IMR-90 (cell line): ENCODE measurements around the gene PRPF8. TPM values are rescaled to one million over a fixed set of nuclear protein-coding genes. Genes with fewer than 3 reads are reported as not detected.

Experiments
- ATAC-seq: fragments of 200-7000 bp; cut with Tn5 transposase; 2 replicates; pipeline ENCODE4 v1.9.1; 2020; ENCODE audit warnings: low read depth, mild to moderate bottlenecking, moderate library complexity
- BruUV-seq: library from RNA; stranded (reverse); fragments of 400-500 nt; replicated peaks from 2 replicates; lab custom pipeline; 2021; lab: Mats Ljungman, UMichigan
- CTCF ChIA-PET: fragments of 300-600 bp; formaldehyde crosslinking; extraction: SDS; loops from one replicate; lab custom pipeline; 2021; ENCODE audit warnings: antibody characterized with exemption; lab: Yijun Ruan, JAX
- POLR2A ChIA-PET: fragments of 300-600 bp; sonication (Branson Sonifier 250); formaldehyde crosslinking; loops from one replicate; lab custom pipeline; 2022; ENCODE audit warnings: antibody characterized with exemption; ENCODE audit not compliant: unreplicated experiment; lab: Charles Lee
- DNase-seq: peaks from one replicate; pipeline ENCODE4 v3.0.0; 2013
- H2AFZ ChIP-seq: replicated peaks from 2 replicates; pipeline ENCODE3; 2013; ENCODE audit warnings: low read length, mild to moderate bottlenecking; ENCODE audit not compliant: poor library complexity
- H2AK5ac ChIP-seq: 2 replicates; pipeline ENCODE4 v1.6.1; 2013; ENCODE audit warnings: low read depth, low read length, inconsistent platforms
- H2AK9ac ChIP-seq: replicated peaks from 2 replicates; pipeline ENCODE3; 2013; ENCODE audit warnings: mild to moderate bottlenecking, low read depth, low read length, moderate library complexity; ENCODE audit not compliant: poor library complexity
- H2BK120ac ChIP-seq: 2 replicates; pipeline ENCODE4 v1.6.1; 2013; ENCODE audit warnings: low read depth, low read length, inconsistent platforms
- H2BK15ac ChIP-seq: 3 replicates; pipeline ENCODE4 v1.6.1; 2013; ENCODE audit warnings: low read depth, low read length, inconsistent platforms
- H2BK20ac ChIP-seq: 2 replicates; pipeline ENCODE4 v1.6.1; 2013; ENCODE audit warnings: low read depth, mild to moderate bottlenecking, inconsistent platforms, low read length, moderate library complexity
- H2BK5ac ChIP-seq: 2 replicates; pipeline ENCODE4 v1.6.1; 2013; ENCODE audit warnings: mild to moderate bottlenecking, low read depth, low read length, inconsistent platforms; ENCODE audit not compliant: poor library complexity, severe bottlenecking
- H3K14ac ChIP-seq: replicated peaks from 2 replicates; pipeline ENCODE4 v1.6.1; 2013; ENCODE audit warnings: low read depth, low read length, inconsistent platforms
- H3K18ac ChIP-seq: 2 replicates; pipeline ENCODE4 v1.6.1; 2013; ENCODE audit warnings: low read depth, low read length, control low read depth
- H3K23ac ChIP-seq: 2 replicates; pipeline ENCODE4 v1.6.1; 2013; ENCODE audit warnings: low read depth, low read length, inconsistent platforms
- H3K27ac ChIP-seq: 2 replicates; pipeline ENCODE4 v1.5.1; 2013; ENCODE audit warnings: mild to moderate bottlenecking, control low read depth, low read length; ENCODE audit not compliant: insufficient read depth
- H3K27me3 ChIP-seq: 2 replicates; pipeline ENCODE4 v1.6.1; 2013; ENCODE audit warnings: low read length; ENCODE audit not compliant: control insufficient read depth, insufficient read depth
- H3K36me3 ChIP-seq: 2 replicates; pipeline ENCODE4 v1.6.1; 2013; ENCODE audit warnings: low read length, mixed read lengths; ENCODE audit not compliant: control insufficient read depth, insufficient read depth
- H3K4ac ChIP-seq: 2 replicates; pipeline ENCODE4 v1.6.1; 2013; ENCODE audit warnings: low read depth, low read length, inconsistent platforms
- H3K4me1 ChIP-seq: 2 replicates; pipeline ENCODE4 v1.6.1; 2013; ENCODE audit warnings: low read length, mixed read lengths; ENCODE audit not compliant: control insufficient read depth, insufficient read depth
- H3K4me2 ChIP-seq: 2 replicates; pipeline ENCODE4 v1.6.1; 2013; ENCODE audit warnings: low read depth, mild to moderate bottlenecking, control low read depth, low read length, moderate library complexity
- H3K4me3 ChIP-seq: 2 replicates; pipeline ENCODE4 v1.5.1; 2013; ENCODE audit warnings: low read depth, mild to moderate bottlenecking, control low read depth, low read length, moderate library complexity; ENCODE audit not compliant: insufficient read depth
- H3K56ac ChIP-seq: 2 replicates; pipeline ENCODE4 v1.6.1; 2013; ENCODE audit warnings: low read length, inconsistent platforms; ENCODE audit not compliant: insufficient read depth; ENCODE audit errors: extremely low read depth
- H3K79me1 ChIP-seq, 2 experiments: 2 replicates each; pipeline ENCODE4 v1.6.1; 2013; ENCODE audit warnings: low read length in 2 of 2, inconsistent platforms in 1 of 2, low read depth in 1 of 2
- H3K9ac ChIP-seq: 2 replicates; pipeline ENCODE4 v1.6.1; 2013; ENCODE audit warnings: low read depth, low read length, control low read depth
- H3K9me1 ChIP-seq: 2 replicates; pipeline ENCODE4 v1.6.1; 2013; ENCODE audit warnings: low read length, inconsistent platforms; ENCODE audit not compliant: insufficient read depth
- H3K9me3 ChIP-seq: 2 replicates; pipeline ENCODE4 v1.6.1; 2013; ENCODE audit warnings: low read length; ENCODE audit not compliant: control insufficient read depth, insufficient read depth
- H4K20me1 ChIP-seq: 2 replicates; pipeline ENCODE4 v1.6.1; 2013; ENCODE audit warnings: low read length, inconsistent platforms; ENCODE audit not compliant: insufficient read depth
- H4K5ac ChIP-seq: 2 replicates; pipeline ENCODE4 v1.6.1; 2013; ENCODE audit warnings: mild to moderate bottlenecking, low read depth, low read length, control low read depth
- H4K8ac ChIP-seq, 2 experiments: 2 replicates each; pipeline ENCODE4 v1.6.1; 2013; ENCODE audit warnings: low read depth in 2 of 2, low read length in 2 of 2, control low read depth in 1 of 2, inconsistent platforms in 1 of 2
- H4K91ac ChIP-seq: 2 replicates; pipeline ENCODE4 v1.6.1; 2013; ENCODE audit warnings: low read depth, low read length, inconsistent platforms; ENCODE audit not compliant: insufficient read depth
- CTCF ChIP-seq: conservative IDR thresholded peaks from 2 replicates; pipeline ENCODE4 v1.5.1; 2012; ENCODE audit warnings: mild to moderate bottlenecking, low read depth, low read length, improper control_type of control experiment
- MAFK ChIP-seq: IDR thresholded peaks from 2 replicates; pipeline ENCODE4 v1.6.1; 2012; ENCODE audit warnings: low read depth, low read length, improper control_type of control experiment
- MAZ ChIP-seq: IDR thresholded peaks from 2 replicates; pipeline ENCODE4 v1.6.1; 2012; ENCODE audit warnings: low read depth, mild to moderate bottlenecking, low read length, improper control_type of control experiment, moderate library complexity, borderline replicate concordance
- POLR2A ChIP-seq: IDR thresholded peaks from 2 replicates; pipeline ENCODE4 v1.6.1; 2012; ENCODE audit warnings: mild to moderate bottlenecking, low read depth, low read length
- RCOR1 ChIP-seq: IDR thresholded peaks from 2 replicates; pipeline ENCODE4 v1.6.1; 2012; ENCODE audit warnings: mild to moderate bottlenecking, low read length, improper control_type of control experiment; ENCODE audit not compliant: insufficient replicate concordance
- RFX5 ChIP-seq: IDR thresholded peaks from 2 replicates; pipeline ENCODE4 v1.8.0; 2012; ENCODE audit warnings: low read depth, mild to moderate bottlenecking, low read length, moderate library complexity
- WGBS, 2 experiments: methylation state at CpG; one replicate each; pipeline versions ENCODE4 v1.1.5 to v1.1.7; 2013; ENCODE audit warnings: missing lambda C conversion rate in 2 of 2; ENCODE audit not compliant: insufficient read length in 1 of 2; ENCODE audit errors: extremely low coverage in 2 of 2; 5-methylcytosine and 5-hydroxymethylcytosine counted together
- dilution Hi-C: fragments of 300-500 bp; cut with HindIII; formaldehyde crosslinking; loops from one replicate; pipeline ENCODE4 v1.14.3; 2018; ENCODE audit warnings: low sequenced_read_pairs; ENCODE audit not compliant: unreplicated experiment
- in situ Hi-C: fragments of 300-500 bp; cut with MboI; formaldehyde crosslinking; loops from 3 replicates; pipeline ENCODE4 v1.14.3; 2019; ENCODE audit warnings: low sequenced_read_pairs, inconsistent platforms, mixed read lengths
- intact Hi-C: fragments of 100-400 bp; cut with micrococcal nuclease; formaldehyde crosslinking; loops from 2 replicates; pipeline ENCODE4 v1.10.0; 2022
- polyA plus RNA-seq, 3 experiments: library from polyadenylated mRNA; depleted of rRNA; stranded (reverse); fragments of >200 nt; gene quantifications; 2 replicates each; pipeline ENCODE4 v1.2.3, GENCODE V29; 2012; ENCODE audit warnings: low replicate concordance in 1 of 3
- total RNA-seq: library from RNA; depleted of rRNA; stranded (reverse); fragments of >200 nt; gene quantifications from 2 replicates; pipeline ENCODE4 v1.2.3, GENCODE V29; 2012
- TF ChIP-seq, protein P1 (sequence below): fragments of 150-350 bp; IDR thresholded peaks from 2 replicates; pipeline ENCODE4 v1.6.1; 2016; ENCODE audit warnings: low read depth, mild to moderate bottlenecking, low read length, moderate library complexity, borderline replicate concordance

The PRPF8 gene
- total and polyA plus RNA-seq, 2 of the 4 experiments (the other 2 are of a cell fraction) = 141 to 160 TPM

DNA sequence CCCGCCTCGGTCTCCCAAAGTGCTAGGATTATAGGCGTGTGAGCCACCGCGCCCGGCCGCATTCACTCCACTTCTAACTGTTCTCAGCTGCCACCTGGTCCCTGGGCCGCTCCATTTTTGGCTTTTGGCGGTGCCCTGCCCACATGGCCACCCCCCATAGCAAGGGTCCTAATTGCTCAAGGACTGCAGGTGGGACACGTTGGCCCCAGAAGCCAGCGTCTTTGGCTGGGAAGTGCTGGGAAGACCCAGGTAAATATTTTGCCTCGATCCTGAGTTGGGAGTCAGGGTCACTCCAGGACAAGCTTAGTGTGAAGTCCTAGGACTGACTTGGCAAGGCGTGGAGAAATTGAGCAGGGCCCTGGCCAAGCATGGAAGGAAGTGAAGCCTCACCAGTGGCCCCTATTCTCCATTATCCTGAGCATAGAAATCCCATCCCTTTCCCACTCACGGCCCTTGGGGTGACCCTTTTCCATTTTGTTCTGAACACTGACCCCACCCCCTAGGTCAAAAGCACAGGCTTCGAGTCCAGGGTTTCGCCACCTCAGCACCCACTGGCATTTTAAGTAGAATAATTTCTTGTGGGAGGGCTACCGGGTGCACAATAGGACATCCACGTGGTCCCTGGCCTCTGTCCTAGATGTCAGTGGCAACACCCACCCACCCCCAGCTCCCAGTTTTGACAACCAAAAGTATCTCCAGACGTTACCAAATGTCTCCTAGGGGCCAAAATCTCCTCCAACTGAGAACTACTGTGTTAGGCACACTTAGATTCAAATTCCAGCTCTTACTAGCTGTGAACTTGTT is 33.9 kb upstream of the PRPF8 start:
- POLR2A ChIA-PET = no interaction called here
- Histone ChIP-seq H4K8ac (peak overlapping the region; percentile 50 to 84; a peak in 3 of 4 replicates), H4K5ac (peak overlapping the region; percentile 27; the same call in 1 of the 2 replicates), H2BK20ac (peak overlapping the region; percentile 69; the same call in 1 of the 2 replicates), H3K27me3 (no peaks in the 10 kb centered on the region), H3K4me1 (peaks cover 10% of the 10 kb centered on the region), H3K9me1 (no peaks in the 10 kb centered on the region; the same call in 1 of the 2 replicates), H3K14ac (peak overlapping the region; percentile 5; the same call in 1 of the 2 replicates), H4K20me1 (peaks cover 20% of the 10 kb centered on the region), H2BK5ac (peak overlapping the region; percentile 35), H3K4me3 (no peak overlapping the region), H2BK120ac (peak overlapping the region; percentile 64), H2AFZ (peak overlapping the region; percentile 8), H3K56ac (no peak overlapping the region), H3K23ac (no peak overlapping the region), H3K4me2 (no peak overlapping the region), H3K9ac (no peak overlapping the region), H2AK5ac (peak overlapping the region; percentile 84), H2BK15ac (peak overlapping the region; percentile 62; the same call in 2 of the 3 replicates), H3K27ac (peak overlapping the region; percentile 88), H3K4ac (peak overlapping the region; percentile 99), H3K9me3 (no peaks in the 10 kb centered on the region), H3K36me3 (peaks cover 11% of the 10 kb centered on the region), H3K79me1 (peaks cover 0 to 27% of the 10 kb centered on the region in 2 experiments; a peak in 2 of 4 replicates), H3K18ac (no peak overlapping the region), H2AK9ac (peak overlapping the region; percentile 96), H4K91ac (peak overlapping the region; percentile 53)
- dilution Hi-C loops = no loop called here
- BruUV-seq = no TSS peak
- WGBS, 2 experiments = 97% methylated on average over 6 of the region's 19 CpGs; no CpG with 5 or more reads in 1 of the 2 experiments
- DNase-seq = no peak
- intact Hi-C loops = loop anchor here (5.0 kb wide), 1 partner anchor 324 kb away; the partner anchor contains the start of gene OVCA2
- CTCF ChIA-PET = interaction anchor here (0.6 to 5.1 kb wide), 2 partner anchors 52 to 64 kb away, joined by 3 to 31 read pairs; no protein-coding TSS in a partner anchor
- no peak for TF ChIP-seq POLR2A
- TF ChIP-seq MAZ = no peak
- TF ChIP-seq CTCF = no peak
- TF ChIP-seq MAFK = no peak
- TF ChIP-seq, protein P1, sequence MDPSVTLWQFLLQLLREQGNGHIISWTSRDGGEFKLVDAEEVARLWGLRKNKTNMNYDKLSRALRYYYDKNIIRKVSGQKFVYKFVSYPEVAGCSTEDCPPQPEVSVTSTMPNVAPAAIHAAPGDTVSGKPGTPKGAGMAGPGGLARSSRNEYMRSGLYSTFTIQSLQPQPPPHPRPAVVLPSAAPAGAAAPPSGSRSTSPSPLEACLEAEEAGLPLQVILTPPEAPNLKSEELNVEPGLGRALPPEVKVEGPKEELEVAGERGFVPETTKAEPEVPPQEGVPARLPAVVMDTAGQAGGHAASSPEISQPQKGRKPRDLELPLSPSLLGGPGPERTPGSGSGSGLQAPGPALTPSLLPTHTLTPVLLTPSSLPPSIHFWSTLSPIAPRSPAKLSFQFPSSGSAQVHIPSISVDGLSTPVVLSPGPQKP = no peak
- TF ChIP-seq RCOR1 = no peak
- no peak for TF ChIP-seq RFX5
- ATAC-seq = no peak
- in situ Hi-C loops = loop anchor here (25.0 kb wide), 1 partner anchor 319 kb away; the partner anchor contains the start of genes DPH1, OVCA2 and RTN4RL1
